Uterus (tissue), 4 donors: ENCODE results near the gene HLF. TPM values are rescaled to one million over a fixed set of nuclear protein-coding genes. Genes with fewer than 3 reads are reported as not detected.

Source experiments
- DNase-seq, 2 donors: peaks; one replicate each; pipeline ENCODE4 v3.0.0-alpha.2; 2019 to 2020
- H3K27ac ChIP-seq, 2 donors: fragments of 200-600 bp; sonication (generic); 1 replicate in 1 of 2; 2 replicates in 1 of 2; pipeline ENCODE4 v1.5.1; 2016 to 2018
- H3K27me3 ChIP-seq, 2 donors: fragments of 200-600 bp; sonication (generic); one replicate each; pipeline ENCODE4 v1.5.1; 2018 to 2019; ENCODE audit warnings: control low read depth in 1 of 2
- H3K36me3 ChIP-seq, 2 donors: fragments of 200-600 bp; sonication (generic); one replicate each; pipeline ENCODE4 v1.5.1; 2019; ENCODE audit warnings: control low read depth in 1 of 2
- H3K4me1 ChIP-seq, 2 donors: fragments of 200-600 bp; sonication (generic); one replicate each; pipeline ENCODE4 v1.5.1; 2018 to 2019; ENCODE audit warnings: control low read depth in 1 of 2
- H3K4me3 ChIP-seq, 2 donors: fragments of 200-600 bp; sonication (generic); 1 replicate in 1 of 2; 2 replicates in 1 of 2; pipeline ENCODE4 v1.5.1; 2018 to 2019; ENCODE audit warnings: mild to moderate bottlenecking in 1 of 2
- H3K9me3 ChIP-seq, 2 donors: fragments of 200-600 bp; sonication (generic); one replicate each; pipeline ENCODE4 v1.5.1; 2019; ENCODE audit warnings: control low read depth in 1 of 2
- POLR2A ChIP-seq, 2 donors: fragments of 450-650 bp; IDR thresholded peaks; one replicate each; pipeline ENCODE4 v1.6.1; 2016; ENCODE audit warnings: antibody characterized with exemption in 2 of 2, mild to moderate bottlenecking in 1 of 2, moderate library complexity in 1 of 2
- intact Hi-C: fragments of 100-400 bp; cut with DNase I; formaldehyde crosslinking; loops from one replicate; pipeline ENCODE4 v1.15.1; 2023; ENCODE audit warnings: low total_unique reads
- total RNA-seq, 4 donors: library from RNA; depleted of rRNA in 3 of 4; stranded (reverse); fragments of >200 nt in 3 of 4; gene quantifications; one replicate each; pipeline versions ENCODE4 v1.1.0 to v1.2.4, GENCODE V29; 2014 to 2023
- TF ChIP-seq, protein P1 (sequence below), 4 experiments: fragments of 200-600 bp in 2 of 4; fragments of 450-650 bp in 2 of 4; sonication (generic) in 2 of 4; IDR thresholded peaks; one replicate each; pipeline ENCODE4 v1.5.1; 2016 to 2019; ENCODE audit warnings: antibody characterized with exemption in 4 of 4, mild to moderate bottlenecking in 2 of 4, moderate library complexity in 1 of 4
- donor health status: DM: yes; HTN: yes; CAD: no.

HLF gene
- total RNA-seq, 4 donors from 2014 or later, result 12.0 to 81.2 (median 50.4) TPM

DNA sequence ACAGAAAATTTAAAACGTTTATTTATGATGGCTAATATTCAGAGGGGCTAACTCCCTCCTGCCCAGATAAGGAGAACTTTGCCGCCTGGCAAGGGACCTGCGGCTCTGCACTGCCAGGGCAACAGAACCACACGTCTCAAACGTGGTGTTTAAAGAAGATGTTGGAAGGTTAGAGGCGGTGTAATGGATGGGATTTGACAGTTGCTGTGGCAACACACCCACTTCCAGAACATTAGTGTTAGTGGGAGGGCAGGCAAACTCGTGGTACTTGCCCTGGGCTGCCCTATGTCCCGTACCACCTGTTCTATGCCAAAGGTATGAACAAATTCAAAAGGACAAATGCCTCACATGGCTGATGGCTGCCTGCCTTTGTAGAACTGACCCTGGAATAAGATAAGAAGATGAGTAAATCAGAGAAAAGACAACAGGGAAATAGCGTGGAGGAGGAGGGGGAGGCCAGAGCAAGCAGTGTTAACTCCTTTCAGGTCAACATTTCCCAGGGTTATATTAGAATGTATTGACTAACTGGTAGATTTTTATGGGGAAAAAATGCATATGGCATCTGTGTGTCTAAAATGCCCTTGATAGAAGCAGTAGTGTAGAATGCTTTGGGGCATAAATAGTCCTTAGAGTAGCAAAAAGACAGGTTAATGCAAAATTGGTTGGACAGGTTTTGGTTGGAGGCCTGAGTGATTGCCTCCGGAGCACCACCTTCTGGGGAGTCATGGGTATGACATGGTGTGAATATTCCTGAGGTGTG lies 30.8 kb downstream of the HLF start:
- H3K27ac ChIP-seq, result peak overlapping the region; percentile 2 to 9
- H3K36me3 ChIP-seq, result no peaks in the 10 kb centered on the region
- TF ChIP-seq, protein P1, sequence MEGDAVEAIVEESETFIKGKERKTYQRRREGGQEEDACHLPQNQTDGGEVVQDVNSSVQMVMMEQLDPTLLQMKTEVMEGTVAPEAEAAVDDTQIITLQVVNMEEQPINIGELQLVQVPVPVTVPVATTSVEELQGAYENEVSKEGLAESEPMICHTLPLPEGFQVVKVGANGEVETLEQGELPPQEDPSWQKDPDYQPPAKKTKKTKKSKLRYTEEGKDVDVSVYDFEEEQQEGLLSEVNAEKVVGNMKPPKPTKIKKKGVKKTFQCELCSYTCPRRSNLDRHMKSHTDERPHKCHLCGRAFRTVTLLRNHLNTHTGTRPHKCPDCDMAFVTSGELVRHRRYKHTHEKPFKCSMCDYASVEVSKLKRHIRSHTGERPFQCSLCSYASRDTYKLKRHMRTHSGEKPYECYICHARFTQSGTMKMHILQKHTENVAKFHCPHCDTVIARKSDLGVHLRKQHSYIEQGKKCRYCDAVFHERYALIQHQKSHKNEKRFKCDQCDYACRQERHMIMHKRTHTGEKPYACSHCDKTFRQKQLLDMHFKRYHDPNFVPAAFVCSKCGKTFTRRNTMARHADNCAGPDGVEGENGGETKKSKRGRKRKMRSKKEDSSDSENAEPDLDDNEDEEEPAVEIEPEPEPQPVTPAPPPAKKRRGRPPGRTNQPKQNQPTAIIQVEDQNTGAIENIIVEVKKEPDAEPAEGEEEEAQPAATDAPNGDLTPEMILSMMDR (IDR thresholded peaks at IDR 0.05), result peak; percentile 77 to 87 (median 80)
- TF ChIP-seq POLR2A (IDR thresholded peaks at IDR 0.05), result no peak
- H3K9me3 ChIP-seq, result no peaks in the 10 kb centered on the region
- H3K4me1 ChIP-seq, result peaks cover 0 to 6% of the 10 kb centered on the region in 2 donors
- H3K27me3 ChIP-seq, result no peaks in the 10 kb centered on the region
- peak; percentile 60 to 61 for DNase-seq
- intact Hi-C loops, result loop anchor here (10.0 kb wide), 1 partner anchor 51 kb away; no protein-coding TSS in a partner anchor
- H3K4me3 ChIP-seq, result no peak overlapping the region

DNA sequence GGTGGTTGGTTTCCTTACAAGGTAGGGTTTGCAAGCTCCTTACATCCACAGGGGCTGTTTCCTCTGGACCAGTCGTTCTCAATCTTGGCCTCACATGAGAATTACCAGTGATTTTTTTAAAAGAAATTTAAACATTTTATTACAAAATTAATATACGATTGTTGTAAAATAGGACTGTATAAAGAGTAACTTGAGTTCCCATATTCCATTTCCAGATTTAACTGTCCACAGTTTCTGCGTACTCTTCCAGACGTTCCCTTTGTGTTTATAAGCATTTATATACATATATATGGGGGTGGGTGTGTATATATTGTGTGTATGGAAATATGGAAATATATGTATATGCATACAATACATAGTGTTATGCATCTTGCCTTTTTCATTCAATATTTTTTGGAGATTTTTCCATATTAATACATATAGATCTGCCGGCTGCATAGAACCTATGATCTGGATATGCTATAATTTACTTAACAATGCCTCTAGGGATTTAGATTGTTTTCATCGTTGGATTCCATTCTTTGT lies 31.5 kb downstream of the HLF start:
- TF ChIP-seq, protein P1 (IDR thresholded peaks at IDR 0.05), result no peak
- no peak for TF ChIP-seq POLR2A (IDR thresholded peaks at IDR 0.05)
- Histone ChIP-seq H3K4me3 (no peak overlapping the region), H3K27me3 (no peaks in the 10 kb centered on the region), H3K9me3 (no peaks in the 10 kb centered on the region), H3K27ac (no peak overlapping the region), H3K4me1 (peaks cover 0 to 6% of the 10 kb centered on the region in 2 donors), H3K36me3 (no peaks in the 10 kb centered on the region)
- intact Hi-C loops, result loop anchor here (10.0 kb wide), 1 partner anchor 51 kb away; no protein-coding TSS in a partner anchor
- no peak for DNase-seq

DNA sequence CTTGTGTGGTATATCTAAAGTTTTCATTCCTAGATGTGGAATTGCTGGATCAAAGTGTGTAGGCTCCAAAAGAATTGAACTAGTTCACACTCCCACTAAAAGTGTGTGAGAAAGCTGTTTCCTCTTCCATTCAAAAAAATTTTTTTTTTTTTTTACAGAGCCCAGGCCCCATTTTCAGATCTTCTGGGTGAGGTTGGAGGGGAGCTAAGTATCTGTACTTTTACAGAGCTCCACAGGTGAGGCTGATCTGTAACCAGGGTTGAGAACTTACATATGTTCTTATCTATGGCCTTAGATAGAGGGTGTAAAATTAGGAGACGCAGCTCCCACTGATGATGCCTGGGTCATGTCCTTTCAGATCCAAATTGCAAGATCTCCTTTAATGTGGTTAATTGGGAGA lies 31.9 kb downstream of the HLF start:
- intact Hi-C loops, result loop anchor here (10.0 kb wide), 1 partner anchor 52 kb away; no protein-coding TSS in a partner anchor
- no peak overlapping the region for H3K27ac ChIP-seq

DNA sequence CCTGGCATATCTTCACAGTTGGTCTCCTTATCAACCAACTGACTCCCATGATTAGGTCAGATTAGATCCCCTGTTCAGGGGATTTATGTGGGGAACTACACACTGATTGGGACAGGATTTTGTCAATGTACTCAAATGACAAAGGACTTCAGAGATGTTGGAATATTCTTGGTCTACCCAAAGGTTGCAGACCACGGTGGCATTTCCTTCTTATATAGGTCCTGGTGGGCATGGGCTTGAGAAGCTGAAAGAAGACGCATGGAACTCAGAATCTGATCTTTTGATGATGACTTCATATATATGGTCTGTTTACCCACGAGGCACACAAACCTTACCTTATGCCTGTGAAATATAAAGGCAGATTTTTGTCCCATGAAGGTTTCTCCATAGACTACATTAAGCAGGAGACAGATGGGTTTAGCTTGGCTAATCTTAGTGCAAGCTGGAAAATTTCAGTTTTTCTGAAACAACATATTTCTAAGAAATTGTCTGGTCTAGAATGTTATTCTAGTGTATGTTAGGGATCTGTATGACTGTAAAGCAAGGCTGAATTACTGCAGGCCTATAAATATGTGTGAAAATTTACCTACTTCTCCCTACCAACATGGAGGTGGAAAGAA lies 33.5 kb downstream of the HLF start:
- intact Hi-C loops, result loop anchor here (10.0 kb wide), 1 partner anchor 53 kb away; no protein-coding TSS in a partner anchor

More for the DNA sequence above, 31.9 kb downstream of the HLF start:
- no peak for DNase-seq
- Histone ChIP-seq H3K4me3 (no peak overlapping the region), H3K27me3 (no peaks in the 10 kb centered on the region), H3K36me3 (no peaks in the 10 kb centered on the region), H3K9me3 (no peaks in the 10 kb centered on the region), H3K4me1 (peaks cover 0 to 6% of the 10 kb centered on the region in 2 donors)
- TF ChIP-seq, protein P1 (IDR thresholded peaks at IDR 0.05), result no peak
- TF ChIP-seq POLR2A (IDR thresholded peaks at IDR 0.05), result no peak

More for the DNA sequence above, 33.5 kb downstream of the HLF start:
- TF ChIP-seq, protein P1 (IDR thresholded peaks at IDR 0.05), result no peak
- no peak for TF ChIP-seq POLR2A (IDR thresholded peaks at IDR 0.05)
- Histone ChIP-seq H3K36me3 (no peaks in the 10 kb centered on the region), H3K27ac (no peak overlapping the region), H3K4me3 (no peak overlapping the region), H3K27me3 (no peaks in the 10 kb centered on the region), H3K4me1 (peaks cover 6% of the 10 kb centered on the region in 2 donors), H3K9me3 (no peaks in the 10 kb centered on the region)
- no peak for DNase-seq
